Measurements from ENCODE around the gene AIFM1. TPM values are rescaled to one million over a fixed set of nuclear protein-coding genes. Genes with fewer than 3 reads are reported as not detected.

AIFM1 gene
- polyA plus RNA-seq = 50.3 TPM
- long read RNA-seq, donor 1, transcript AIFM1-201 (16 exons, 2,260 nt) = major isoform, 6 of 6 reads
- long read RNA-seq, donor 1, partial matches to known transcripts = 0 of 6 reads
- long read RNA-seq, donor 1, other reads (novel, unspliced or antisense) = 0 of 6 reads
- long read RNA-seq, donor 2, transcript AIFM1-201 (16 exons, 2,260 nt) = major isoform, 14 of 19 reads
- long read RNA-seq, donor 2, partial matches to known transcripts = 5 of 19 reads
- long read RNA-seq, donor 2, other reads (novel, unspliced or antisense) = 0 of 19 reads
- long read RNA-seq, donor 3, transcript AIFM1-201 (16 exons, 2,260 nt) = major isoform, 10 of 26 reads
- long read RNA-seq, donor 3, partial matches to known transcripts = 14 of 26 reads
- long read RNA-seq, donor 3, other reads (novel, unspliced or antisense) = 0 of 26 reads
- long read RNA-seq, donor 4 = 0 reads
- long read RNA-seq, donor 5, partial matches to known transcripts = 0 of 4 reads
- long read RNA-seq, donor 5, other reads (novel, unspliced or antisense) = 0 of 4 reads
- long read RNA-seq, donor 6, transcript AIFM1-201 (16 exons, 2,260 nt) = major isoform, 10 of 11 reads
- long read RNA-seq, donor 6, partial matches to known transcripts = 0 of 11 reads
- long read RNA-seq, donor 6, other reads (novel, unspliced or antisense) = 0 of 11 reads
- long read RNA-seq, donor 7, partial matches to known transcripts = 0 of 2 reads
- long read RNA-seq, donor 7, other reads (novel, unspliced or antisense) = 0 of 2 reads
- long read RNA-seq, donor 8, transcript AIFM1-201 (16 exons, 2,260 nt) = major isoform, 11 of 29 reads
- long read RNA-seq, donor 8, partial matches to known transcripts = 18 of 29 reads
- long read RNA-seq, donor 8, other reads (novel, unspliced or antisense) = 0 of 29 reads
- long read RNA-seq, donor 9, transcript AIFM1-201 (16 exons, 2,260 nt) = major isoform, 7 of 15 reads
- long read RNA-seq, donor 9, partial matches to known transcripts = 8 of 15 reads
- long read RNA-seq, donor 9, other reads (novel, unspliced or antisense) = 0 of 15 reads
- long read RNA-seq, donor 10, transcript AIFM1-201 (16 exons, 2,260 nt) = major isoform, 16 of 16 reads
- long read RNA-seq, donor 10, partial matches to known transcripts = 0 of 16 reads
- long read RNA-seq, donor 10, other reads (novel, unspliced or antisense) = 0 of 16 reads
- long read RNA-seq, donor 11, transcript AIFM1-201 (16 exons, 2,260 nt) = major isoform, 9 of 9 reads
- long read RNA-seq, donor 11, partial matches to known transcripts = 0 of 9 reads
- long read RNA-seq, donor 11, other reads (novel, unspliced or antisense) = 0 of 9 reads

- peak; percentile 93 to 95 for DNase-seq
- Histone ChIP-seq H3K36me3 (ENCODE audit: control insufficient read depth, insufficient read depth, low read length) (no peaks in the 10 kb centered on the region), H3K4me1 (ENCODE audit: control insufficient read depth, insufficient read depth, low read length) (peaks cover 9% of the 10 kb centered on the region), H3K9me3 (ENCODE audit: control insufficient read depth, low read depth, low read length) (no peaks in the 10 kb centered on the region), H3K27me3 (ENCODE audit: control insufficient read depth, insufficient read depth, low read length) (peaks cover 5% of the 10 kb centered on the region), H3K27ac (ENCODE audit: low read length) (peak within 1 kb of the TSS; percentile 97), H3K4me3 (ENCODE audit: low read length) (peak within 1 kb of the TSS; percentile 62)
- no CpG with 5 or more reads among the region's 50 CpGs for WGBS (ENCODE audit: insufficient coverage, low lambda C conversion rate)
These were observed at the start of gene AIFM1 for GRCh38 chrX:130165703-130166502. TSS of gene AIFM1 (minus strand) at chrX:130165841. CDS start at chrX:130165656, 185 bp downstream.

GRCh38 chrX:130213376-130213775 is 47.7 kb upstream of the AIFM1 start:
- no CpG with 5 or more reads among the region's 2 CpGs for WGBS (ENCODE audit: insufficient coverage, low lambda C conversion rate)
- no peak overlapping the region for H3K27ac ChIP-seq (ENCODE audit: low read length)
- H3K4me3 ChIP-seq (ENCODE audit: low read length) = no peak overlapping the region
- no peaks in the 10 kb centered on the region for H3K9me3 ChIP-seq (ENCODE audit: control insufficient read depth, low read depth, low read length)
- H3K4me1 ChIP-seq (ENCODE audit: control insufficient read depth, insufficient read depth, low read length) = no peaks in the 10 kb centered on the region
- DNase-seq = no peak
- H3K36me3 ChIP-seq (ENCODE audit: control insufficient read depth, insufficient read depth, low read length) = peaks cover 9% of the 10 kb centered on the region
- no peaks in the 10 kb centered on the region for H3K27me3 ChIP-seq (ENCODE audit: control insufficient read depth, insufficient read depth, low read length)

- H3K9me3 ChIP-seq (ENCODE audit: control insufficient read depth, low read depth, low read length) = no peaks in the 10 kb centered on the region
- H3K4me3 ChIP-seq (ENCODE audit: low read length) = no peak overlapping the region
- no peak for DNase-seq
- WGBS (ENCODE audit: insufficient coverage, low lambda C conversion rate) = no CpG with 5 or more reads among the region's 1 CpG
- H3K27me3 ChIP-seq (ENCODE audit: control insufficient read depth, insufficient read depth, low read length) = no peaks in the 10 kb centered on the region
- no peaks in the 10 kb centered on the region for H3K4me1 ChIP-seq (ENCODE audit: control insufficient read depth, insufficient read depth, low read length)
- H3K27ac ChIP-seq (ENCODE audit: low read length) = no peak overlapping the region
- H3K36me3 ChIP-seq (ENCODE audit: control insufficient read depth, insufficient read depth, low read length) = peaks cover 9% of the 10 kb centered on the region
These were observed 46.7 kb upstream of the AIFM1 start for GRCh38 chrX:130212371-130212770.

- no CpG with 5 or more reads among the region's 4 CpGs for WGBS (ENCODE audit: insufficient coverage, low lambda C conversion rate)
- Histone ChIP-seq H3K4me3 (ENCODE audit: low read length) (no peak overlapping the region), H3K27ac (ENCODE audit: low read length) (no peak overlapping the region), H3K4me1 (ENCODE audit: control insufficient read depth, insufficient read depth, low read length) (no peaks in the 10 kb centered on the region), H3K36me3 (ENCODE audit: control insufficient read depth, insufficient read depth, low read length) (peaks cover 9% of the 10 kb centered on the region), H3K9me3 (ENCODE audit: control insufficient read depth, low read depth, low read length) (no peaks in the 10 kb centered on the region), H3K27me3 (ENCODE audit: control insufficient read depth, insufficient read depth, low read length) (no peaks in the 10 kb centered on the region)
- no peak for DNase-seq
These were observed 46.0 kb upstream of the AIFM1 start for GRCh38 chrX:130211415-130212186.

- Histone ChIP-seq H3K36me3 (ENCODE audit: control insufficient read depth, insufficient read depth, low read length) (no peaks in the 10 kb centered on the region), H3K4me1 (ENCODE audit: control insufficient read depth, insufficient read depth, low read length) (peaks cover 13% of the 10 kb centered on the region), H3K27ac (ENCODE audit: low read length) (peak overlapping the region; percentile 68), H3K4me3 (ENCODE audit: low read length) (no peak overlapping the region), H3K9me3 (ENCODE audit: control insufficient read depth, low read depth, low read length) (no peaks in the 10 kb centered on the region), H3K27me3 (ENCODE audit: control insufficient read depth, insufficient read depth, low read length) (no peaks in the 10 kb centered on the region)
- DNase-seq = peak; percentile 36 to 64
- WGBS (ENCODE audit: insufficient coverage, low lambda C conversion rate) = no CpG with 5 or more reads among the region's 1 CpG
These were observed 39.0 kb upstream of the AIFM1 start for GRCh38 chrX:130204647-130205046.

- H3K36me3 ChIP-seq (ENCODE audit: control insufficient read depth, insufficient read depth, low read length) = no peaks in the 10 kb centered on the region
- DNase-seq = no peak
- H3K27me3 ChIP-seq (ENCODE audit: control insufficient read depth, insufficient read depth, low read length) = no peaks in the 10 kb centered on the region
- H3K4me1 ChIP-seq (ENCODE audit: control insufficient read depth, insufficient read depth, low read length) = no peaks in the 10 kb centered on the region
- WGBS (ENCODE audit: insufficient coverage, low lambda C conversion rate) = no CpG with 5 or more reads among the region's 5 CpGs
- no peaks in the 10 kb centered on the region for H3K9me3 ChIP-seq (ENCODE audit: control insufficient read depth, low read depth, low read length)
- H3K27ac ChIP-seq (ENCODE audit: low read length) = no peak overlapping the region
- no peak overlapping the region for H3K4me3 ChIP-seq (ENCODE audit: low read length)
These were observed 31.8 kb upstream of the AIFM1 start for GRCh38 chrX:130197464-130197863.

GRCh38 chrX:130196466-130196865 is 30.8 kb upstream of the AIFM1 start:
- Histone ChIP-seq H3K4me3 (ENCODE audit: low read length) (no peak overlapping the region), H3K27me3 (ENCODE audit: control insufficient read depth, insufficient read depth, low read length) (no peaks in the 10 kb centered on the region), H3K9me3 (ENCODE audit: control insufficient read depth, low read depth, low read length) (no peaks in the 10 kb centered on the region), H3K27ac (ENCODE audit: low read length) (peak overlapping the region; percentile 29), H3K36me3 (ENCODE audit: control insufficient read depth, insufficient read depth, low read length) (no peaks in the 10 kb centered on the region), H3K4me1 (ENCODE audit: control insufficient read depth, insufficient read depth, low read length) (no peaks in the 10 kb centered on the region)
- no CpG with 5 or more reads among the region's 7 CpGs for WGBS (ENCODE audit: insufficient coverage, low lambda C conversion rate)
- peak in 1 of 2 donors; percentile 67 for DNase-seq

- H3K27ac ChIP-seq (ENCODE audit: low read length) = no peak overlapping the region
- DNase-seq = no peak
- no CpG with 5 or more reads among the region's 4 CpGs for WGBS (ENCODE audit: insufficient coverage, low lambda C conversion rate)
- no peaks in the 10 kb centered on the region for H3K4me1 ChIP-seq (ENCODE audit: control insufficient read depth, insufficient read depth, low read length)
- H3K27me3 ChIP-seq (ENCODE audit: control insufficient read depth, insufficient read depth, low read length) = no peaks in the 10 kb centered on the region
- no peak overlapping the region for H3K4me3 ChIP-seq (ENCODE audit: low read length)
- H3K9me3 ChIP-seq (ENCODE audit: control insufficient read depth, low read depth, low read length) = no peaks in the 10 kb centered on the region
- no peaks in the 10 kb centered on the region for H3K36me3 ChIP-seq (ENCODE audit: control insufficient read depth, insufficient read depth, low read length)
These were observed 25.2 kb upstream of the AIFM1 start for GRCh38 chrX:130190801-130191200.

GRCh38 chrX:130186651-130187050 is 21.0 kb upstream of the AIFM1 start:
- Histone ChIP-seq H3K4me3 (ENCODE audit: low read length) (no peak overlapping the region), H3K9me3 (ENCODE audit: control insufficient read depth, low read depth, low read length) (no peaks in the 10 kb centered on the region), H3K4me1 (ENCODE audit: control insufficient read depth, insufficient read depth, low read length) (no peaks in the 10 kb centered on the region), H3K27me3 (ENCODE audit: control insufficient read depth, insufficient read depth, low read length) (no peaks in the 10 kb centered on the region), H3K27ac (ENCODE audit: low read length) (no peak overlapping the region), H3K36me3 (ENCODE audit: control insufficient read depth, insufficient read depth, low read length) (no peaks in the 10 kb centered on the region)
- DNase-seq = no peak
- WGBS (ENCODE audit: insufficient coverage, low lambda C conversion rate) = no CpG with 5 or more reads among the region's 4 CpGs

Measured in large intestine (tissue), 12 donors.